Activated naive CD8-positive, alpha-beta T cell treated with anti-CD3 and anti-CD28 coated beads for 36 hours (primary cell): ENCODE data around the gene LIMA1. TPM values are rescaled to one million over a fixed set of nuclear protein-coding genes. Genes with fewer than 3 reads are reported as not detected.
"Not testable (repeated sequence)": the region's sequence is repeated elsewhere in the genome, so short reads cannot be mapped to it uniquely, and the experiment has no call there.

ENCODE experiments used
- DNase-seq: peaks from one replicate; pipeline ENCODE4 v3.0.0; 2021
- H3K27ac Mint-ChIP-seq: one replicate; pipeline ENCODE4 v1.8.0; 2022; ENCODE audit warnings: mild to moderate bottlenecking, moderate library complexity, mixed read lengths
- H3K27me3 Mint-ChIP-seq: one replicate; pipeline ENCODE4 v1.8.0; 2022; ENCODE audit warnings: mild to moderate bottlenecking, mixed read lengths
- H3K36me3 Mint-ChIP-seq: one replicate; pipeline ENCODE4 v1.8.0; 2021; ENCODE audit warnings: mild to moderate bottlenecking, mixed read lengths
- H3K4me1 Mint-ChIP-seq: one replicate; pipeline ENCODE4 v1.8.0; 2021; ENCODE audit warnings: mixed read lengths
- H3K4me3 Mint-ChIP-seq: one replicate; pipeline ENCODE4 v1.8.0; 2022; ENCODE audit warnings: mild to moderate bottlenecking, moderate library complexity, mixed read lengths
- H3K9me3 Mint-ChIP-seq: one replicate; pipeline ENCODE4 v1.8.0; 2022; ENCODE audit warnings: mixed read lengths
- total RNA-seq, 2 experiments: library from RNA; stranded (reverse); gene quantifications; one replicate each; pipeline ENCODE4 v1.2.3, GENCODE V29; 2021

Gene LIMA1
- total RNA-seq, 2 experiments from 2014 or later, result 27.8 to 28.1 TPM

DNA sequence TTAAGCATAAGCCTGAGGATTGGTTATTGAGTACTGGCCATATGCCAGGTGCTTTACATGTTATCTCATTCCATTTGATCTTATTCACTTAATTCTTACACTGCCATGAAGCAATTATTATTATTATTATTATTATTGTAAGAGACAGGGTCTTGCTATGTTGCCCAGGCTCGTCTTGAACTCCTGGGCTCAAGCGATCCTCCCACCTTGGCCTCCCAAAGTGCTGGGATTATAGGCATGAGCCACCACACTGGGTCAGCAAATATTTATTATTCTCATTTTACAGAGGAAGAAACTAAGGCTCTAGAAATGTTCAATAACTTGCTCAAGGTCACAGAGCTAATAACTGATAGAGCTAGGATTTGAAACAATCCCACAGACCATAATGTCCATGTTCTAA, 14.8 kb downstream of the LIMA1 start:
- no peaks in the 10 kb centered on the region for H3K27me3 Mint-ChIP-seq
- no peak for DNase-seq
- no peaks in the 10 kb centered on the region for H3K36me3 Mint-ChIP-seq
- no peak overlapping the region for H3K4me3 Mint-ChIP-seq
- no peaks in the 10 kb centered on the region for H3K4me1 Mint-ChIP-seq
- H3K27ac Mint-ChIP-seq, result no peak overlapping the region
- no peaks in the 10 kb centered on the region for H3K9me3 Mint-ChIP-seq

DNA sequence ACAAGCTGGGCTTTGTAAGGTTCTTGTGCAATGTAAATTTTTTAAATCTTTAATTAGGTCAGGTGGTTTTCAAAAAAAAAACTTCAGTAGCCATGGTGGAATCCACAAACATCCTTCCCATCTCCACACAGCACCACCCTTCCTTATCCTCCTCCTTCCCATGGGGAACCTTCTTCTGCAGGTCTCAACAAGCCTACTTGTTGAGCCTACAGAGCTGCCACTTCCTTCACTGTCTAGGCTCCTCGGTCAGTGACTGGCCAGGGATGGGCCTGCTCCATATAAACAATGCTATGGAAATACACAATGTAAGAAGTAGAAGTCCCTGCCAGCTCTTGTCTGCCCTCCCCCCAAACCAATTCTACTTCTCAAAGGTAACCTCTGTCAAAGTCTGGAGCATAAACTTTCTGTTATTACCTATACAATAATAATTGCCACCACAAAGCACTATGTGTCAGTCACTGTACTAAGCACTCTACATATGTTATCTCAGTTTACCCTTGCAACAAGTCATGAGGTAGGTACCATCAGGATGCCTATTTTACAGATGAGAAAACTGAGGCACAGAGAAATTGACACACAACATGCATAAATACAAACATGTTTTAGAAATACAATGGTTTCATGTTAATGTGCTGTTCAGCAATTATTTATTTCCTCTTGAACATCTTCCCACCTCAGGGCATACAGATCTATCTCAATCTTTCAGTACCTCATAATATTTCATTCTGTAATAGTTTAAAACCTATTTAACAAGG, 17.4 kb downstream of the LIMA1 start:
- Mint-ChIP-seq H3K4me1 (no peaks in the 10 kb centered on the region), H3K36me3 (no peaks in the 10 kb centered on the region), H3K27ac (no peak overlapping the region), H3K27me3 (no peaks in the 10 kb centered on the region), H3K9me3 (no peaks in the 10 kb centered on the region), H3K4me3 (no peak overlapping the region)
- no peak for DNase-seq

DNA sequence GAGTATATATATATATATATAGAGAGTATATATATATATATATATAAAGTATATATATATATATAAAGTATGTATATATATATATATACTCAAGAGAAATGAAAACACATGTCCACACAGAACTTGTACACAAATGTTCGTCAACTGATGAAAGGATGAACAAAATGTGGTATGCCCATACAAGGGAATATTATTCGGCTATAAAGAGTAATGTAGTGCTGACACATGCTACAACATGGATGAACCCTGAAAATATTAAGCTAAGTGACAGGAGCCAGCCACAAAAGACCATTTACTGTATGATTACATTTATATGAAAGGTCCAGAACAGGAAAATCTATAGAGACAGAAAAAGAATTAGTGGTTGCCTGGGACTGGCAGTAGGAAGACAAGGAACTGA, 19.5 kb downstream of the LIMA1 start:
- Mint-ChIP-seq H3K4me3 (no peak overlapping the region), H3K9me3 (no peaks in the 10 kb centered on the region), H3K36me3 (no peaks in the 10 kb centered on the region), H3K27me3 (no peaks in the 10 kb centered on the region), H3K27ac (no peak overlapping the region), H3K4me1 (no peaks in the 10 kb centered on the region)
- DNase-seq, result no peak

DNA sequence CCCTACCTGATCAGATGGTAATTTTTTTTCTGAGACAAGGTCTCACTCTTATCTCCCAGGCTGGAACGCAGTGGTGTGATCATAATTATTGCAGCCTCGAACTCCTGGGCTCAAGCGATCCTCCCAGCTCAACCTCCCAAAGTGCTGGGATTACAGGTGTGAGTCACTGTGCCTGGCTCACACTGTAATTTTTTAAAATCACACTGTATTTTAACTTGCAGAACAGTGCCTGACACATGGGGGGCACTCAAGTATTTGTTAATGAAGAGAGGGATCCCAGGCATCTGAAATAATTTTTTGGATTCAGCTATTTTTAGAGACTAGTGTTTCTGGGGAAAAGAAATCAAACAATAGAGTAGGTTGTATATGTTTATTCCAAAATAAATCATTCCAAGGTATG, 21.7 kb downstream of the LIMA1 start:
- no peak overlapping the region for H3K27ac Mint-ChIP-seq
- no peak overlapping the region for H3K4me3 Mint-ChIP-seq
- H3K36me3 Mint-ChIP-seq, result no peaks in the 10 kb centered on the region
- no peaks in the 10 kb centered on the region for H3K4me1 Mint-ChIP-seq
- no peak for DNase-seq
- H3K27me3 Mint-ChIP-seq, result no peaks in the 10 kb centered on the region
- H3K9me3 Mint-ChIP-seq, result no peaks in the 10 kb centered on the region

DNA sequence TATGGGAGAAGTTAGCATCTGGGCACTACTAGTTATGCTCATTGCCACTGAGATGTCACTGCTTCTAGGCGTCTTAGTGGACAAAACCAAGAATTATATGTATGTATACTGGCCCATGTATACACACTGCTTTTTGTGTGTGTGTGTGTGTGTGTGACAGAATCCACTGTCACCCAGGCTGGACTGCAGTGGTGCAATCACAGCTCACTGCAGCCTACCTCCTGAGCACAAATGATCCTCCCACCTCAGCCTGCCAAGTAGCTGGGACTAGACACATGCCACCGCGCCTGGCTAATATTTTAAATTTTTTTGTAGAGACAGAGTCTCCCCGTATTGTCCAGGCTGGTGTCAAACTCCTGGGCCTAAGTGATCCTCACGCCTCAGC, 25.2 kb downstream of the LIMA1 start:
- Mint-ChIP-seq H3K27me3 (no peaks in the 10 kb centered on the region), H3K4me3 (no peak overlapping the region), H3K4me1 (peaks cover 9% of the 10 kb centered on the region), H3K36me3 (no peaks in the 10 kb centered on the region), H3K9me3 (no peaks in the 10 kb centered on the region), H3K27ac (no peak overlapping the region)
- DNase-seq, result no peak

DNA sequence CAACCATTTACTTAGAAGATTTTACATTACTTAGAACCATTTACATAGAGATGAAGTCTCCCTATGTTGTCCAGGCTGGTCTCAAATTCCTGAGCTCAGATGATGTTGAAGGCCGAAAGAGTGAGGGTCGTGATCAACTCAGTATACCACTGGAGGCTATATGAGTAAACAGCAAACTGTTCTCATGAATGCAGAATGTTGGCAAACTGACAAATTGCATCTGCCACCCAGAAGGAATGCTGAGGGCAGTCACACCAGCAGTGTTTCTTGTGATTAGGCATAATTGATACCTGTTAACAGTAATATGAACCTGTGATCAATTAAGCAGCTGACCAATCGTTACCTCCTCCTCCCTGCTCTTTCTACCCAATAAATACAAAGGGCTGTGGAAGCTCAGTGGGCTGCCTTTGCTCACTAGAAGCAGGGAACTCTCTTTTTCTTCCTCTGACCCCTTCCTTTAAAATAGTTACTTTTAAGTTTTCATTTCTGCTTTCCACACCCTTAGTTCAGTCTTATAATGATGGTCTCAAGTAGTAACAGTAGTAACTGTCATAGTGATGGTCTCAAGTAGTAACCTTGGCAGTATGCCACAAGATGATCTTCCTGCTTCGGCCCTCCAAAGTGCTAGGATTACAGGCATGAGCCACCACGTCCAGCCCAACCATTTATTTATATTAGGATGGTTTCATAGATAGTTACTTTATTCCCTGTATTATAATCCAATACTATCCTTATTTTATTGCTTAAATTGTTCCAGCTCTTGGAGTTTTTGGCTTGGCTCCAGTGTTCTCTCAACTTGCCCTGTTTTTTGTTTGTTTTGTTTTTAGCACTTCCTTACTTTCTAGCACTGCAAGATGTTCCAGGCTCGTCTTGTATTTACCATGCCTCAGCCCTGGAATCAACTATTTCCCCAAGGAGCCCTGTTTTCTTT, 25.8 kb downstream of the LIMA1 start:
- H3K36me3 Mint-ChIP-seq, result no peaks in the 10 kb centered on the region
- H3K4me1 Mint-ChIP-seq, result peaks cover 12% of the 10 kb centered on the region
- DNase-seq, result no peak
- H3K27ac Mint-ChIP-seq, result no peak overlapping the region
- no peak overlapping the region for H3K4me3 Mint-ChIP-seq
- H3K27me3 Mint-ChIP-seq, result no peaks in the 10 kb centered on the region
- H3K9me3 Mint-ChIP-seq, result no peaks in the 10 kb centered on the region

DNA sequence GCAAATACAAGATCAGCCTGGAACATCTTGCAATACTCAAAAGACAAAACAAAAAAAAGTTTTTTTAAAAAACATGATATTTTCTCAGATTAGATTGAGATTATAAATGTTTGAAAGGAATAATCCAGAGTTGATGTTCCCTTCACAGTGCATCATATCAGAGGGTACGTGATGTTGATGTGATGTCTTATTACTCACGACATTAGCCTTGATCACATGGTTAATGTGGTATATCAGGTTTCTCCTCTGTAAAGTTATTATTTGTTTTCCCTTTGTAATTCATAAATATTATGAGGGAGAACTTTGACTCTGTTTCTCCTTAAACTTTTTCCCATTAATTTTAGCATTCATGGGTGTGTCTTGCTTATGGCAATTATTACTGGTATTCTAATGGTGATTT, 26.6 kb downstream of the LIMA1 start:
- no peak overlapping the region for H3K4me3 Mint-ChIP-seq
- H3K4me1 Mint-ChIP-seq, result peaks cover 12% of the 10 kb centered on the region
- no peaks in the 10 kb centered on the region for H3K27me3 Mint-ChIP-seq
- no peak overlapping the region for H3K27ac Mint-ChIP-seq
- H3K36me3 Mint-ChIP-seq, result no peaks in the 10 kb centered on the region
- H3K9me3 Mint-ChIP-seq, result no peaks in the 10 kb centered on the region
- DNase-seq, result no peak

DNA sequence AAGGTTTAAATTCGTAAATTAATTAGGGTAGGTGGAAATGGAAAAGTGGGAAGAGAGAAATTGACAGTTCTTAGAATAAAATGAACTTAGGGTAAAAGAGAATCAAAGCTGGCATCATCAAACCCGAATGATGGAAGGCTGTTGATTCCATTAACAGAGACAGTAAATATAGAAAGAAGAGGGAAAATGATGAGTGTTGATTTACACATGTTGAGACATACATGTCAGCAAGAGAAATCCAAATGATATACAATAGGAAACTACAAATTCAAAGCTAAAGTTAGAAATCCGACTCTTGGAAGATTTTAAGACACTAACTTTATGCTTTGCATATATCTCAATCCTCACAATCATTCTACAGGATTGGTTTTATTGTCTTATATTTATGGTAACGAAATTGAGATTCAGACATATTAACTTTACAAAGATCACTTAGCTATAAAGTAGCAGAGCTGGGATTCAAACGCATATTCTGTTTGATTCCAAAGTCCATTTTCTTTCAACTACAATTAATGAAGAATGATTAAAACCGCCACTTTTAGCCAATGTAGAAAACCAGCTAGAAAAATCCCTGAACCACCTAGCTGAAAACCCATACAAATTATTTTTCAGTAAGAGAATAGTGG, 30.2 kb downstream of the LIMA1 start:
- peaks cover 3% of the 10 kb centered on the region for H3K36me3 Mint-ChIP-seq

DNA sequence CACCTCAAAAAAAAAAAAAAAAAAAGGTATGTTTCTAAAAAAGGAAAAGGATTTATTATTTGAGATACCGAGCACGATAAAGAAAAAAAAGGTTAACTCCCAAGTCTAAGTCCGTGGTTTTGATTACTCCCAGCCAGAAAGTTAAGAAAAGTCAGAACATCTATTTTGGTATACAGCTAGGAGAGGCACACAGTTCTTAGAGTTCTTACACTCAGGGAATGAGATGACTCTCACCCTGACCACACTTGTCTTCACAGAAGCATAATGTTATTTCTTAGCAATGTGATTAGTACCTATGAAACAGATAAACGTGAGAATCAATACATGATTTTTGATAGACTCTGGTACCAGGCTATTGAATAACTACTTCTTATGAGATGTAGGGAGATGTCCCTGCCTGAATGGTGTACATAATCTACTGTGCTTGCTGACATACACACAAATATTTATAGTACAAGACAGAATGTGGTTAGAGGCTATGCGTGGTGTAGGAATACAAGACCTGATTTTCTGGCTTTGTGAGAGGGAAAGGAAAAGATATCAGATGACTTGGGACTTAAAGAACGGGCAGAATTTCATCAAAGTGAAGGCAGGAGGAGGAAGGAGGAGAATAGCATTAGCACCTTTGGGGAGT, 31.6 kb downstream of the LIMA1 start:
- H3K4me1 Mint-ChIP-seq, result peaks cover 22% of the 10 kb centered on the region
- H3K36me3 Mint-ChIP-seq, result peaks cover 3% of the 10 kb centered on the region
- H3K9me3 Mint-ChIP-seq, result no peaks in the 10 kb centered on the region
- DNase-seq, result no peak
- no peaks in the 10 kb centered on the region for H3K27me3 Mint-ChIP-seq
- H3K27ac Mint-ChIP-seq, result no peak overlapping the region
- H3K4me3 Mint-ChIP-seq, result no peak overlapping the region

More for the DNA sequence above, 30.2 kb downstream of the LIMA1 start:
- Mint-ChIP-seq H3K9me3 (no peaks in the 10 kb centered on the region), H3K27me3 (no peaks in the 10 kb centered on the region), H3K4me1 (peaks cover 20% of the 10 kb centered on the region), H3K4me3 (no peak overlapping the region), H3K27ac (no peak overlapping the region)
- no peak for DNase-seq

DNA sequence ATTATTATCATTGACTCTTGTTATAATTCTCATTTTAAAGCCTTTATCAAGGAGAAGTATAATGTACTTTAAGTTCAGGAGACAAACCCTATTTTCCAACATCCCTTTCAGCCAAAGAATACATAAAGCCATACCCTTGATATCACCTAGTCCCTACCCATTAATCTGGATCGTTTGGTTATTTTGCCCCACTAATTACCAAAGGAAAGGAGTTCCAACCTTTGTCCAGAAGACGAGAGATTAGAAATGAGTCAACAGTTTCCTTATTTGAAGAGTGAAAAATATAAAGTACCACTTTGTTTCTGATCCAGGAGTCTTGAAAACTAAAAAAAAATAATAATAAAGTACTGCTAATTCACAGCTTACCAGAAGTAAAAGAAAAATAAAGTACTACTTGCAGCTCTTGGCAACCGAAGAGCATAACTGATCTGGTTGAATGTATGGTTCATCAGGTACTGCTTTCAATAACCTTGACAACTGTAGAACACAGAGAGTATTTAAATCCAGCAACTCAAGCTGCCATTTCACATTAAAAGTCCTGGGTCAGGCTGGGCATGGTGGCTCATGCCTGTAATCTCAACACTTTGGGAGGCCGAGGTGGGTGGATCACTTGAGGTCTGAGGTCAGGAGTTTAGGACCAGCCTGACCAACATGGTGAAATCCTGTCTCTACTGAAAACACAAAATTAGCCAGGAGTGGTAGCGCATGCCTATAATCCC, 33.7 kb downstream of the LIMA1 start:
- H3K36me3 Mint-ChIP-seq, result peaks cover 3% of the 10 kb centered on the region
- H3K27me3 Mint-ChIP-seq, result no peaks in the 10 kb centered on the region
- no peak overlapping the region for H3K27ac Mint-ChIP-seq
- DNase-seq, result no peak
- H3K4me3 Mint-ChIP-seq, result no peak overlapping the region
- H3K9me3 Mint-ChIP-seq, result no peaks in the 10 kb centered on the region
- H3K4me1 Mint-ChIP-seq, result peaks cover 27% of the 10 kb centered on the region

DNA sequence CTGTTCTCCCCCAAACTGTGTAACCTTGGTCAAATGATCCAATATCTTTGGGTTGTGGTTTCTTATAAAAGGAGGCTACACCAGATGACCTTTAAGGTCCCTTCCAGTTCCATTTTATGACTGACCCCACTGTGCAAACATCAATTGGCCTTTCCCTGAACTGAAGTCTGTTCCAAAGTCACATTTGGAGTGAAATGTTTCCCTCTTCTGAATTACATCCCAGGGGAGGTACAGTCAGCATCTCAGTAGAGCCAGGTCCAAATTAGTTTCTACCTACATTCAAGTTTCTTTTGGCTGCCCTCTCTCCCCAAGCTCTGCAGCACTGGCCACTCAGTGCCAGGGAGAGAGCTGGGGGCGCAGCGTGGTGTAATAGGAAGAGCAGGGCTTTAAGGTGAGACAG, 34.4 kb downstream of the LIMA1 start:
- Mint-ChIP-seq H3K9me3 (no peaks in the 10 kb centered on the region), H3K4me3 (no peak overlapping the region), H3K27me3 (no peaks in the 10 kb centered on the region), H3K36me3 (peaks cover 3% of the 10 kb centered on the region), H3K4me1 (peaks cover 23% of the 10 kb centered on the region), H3K27ac (no peak overlapping the region)
- DNase-seq, result no peak

DNA sequence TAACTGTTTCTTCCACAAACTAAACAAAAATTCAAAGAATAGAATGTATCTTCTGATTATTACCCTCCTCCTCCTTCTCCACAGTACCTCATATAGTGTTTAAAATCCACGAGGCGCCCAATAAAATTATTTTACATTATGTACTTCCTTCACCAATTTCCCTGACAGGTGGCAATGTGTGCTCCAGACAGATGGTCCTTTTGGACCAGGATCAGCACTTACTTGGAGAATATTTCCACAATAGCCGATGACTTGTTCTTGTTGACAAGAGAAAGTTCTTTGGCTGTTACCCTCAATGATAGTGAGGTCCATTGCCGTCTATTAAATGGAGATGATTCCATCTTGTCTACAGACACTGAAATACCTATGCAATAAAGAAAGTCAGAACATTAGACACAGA, 34.9 kb downstream of the LIMA1 start:
- no peak for DNase-seq
- Mint-ChIP-seq H3K36me3 (peaks cover 3% of the 10 kb centered on the region), H3K27me3 (no peaks in the 10 kb centered on the region), H3K4me1 (peaks cover 18% of the 10 kb centered on the region), H3K27ac (no peak overlapping the region), H3K4me3 (no peak overlapping the region), H3K9me3 (no peaks in the 10 kb centered on the region)

DNA sequence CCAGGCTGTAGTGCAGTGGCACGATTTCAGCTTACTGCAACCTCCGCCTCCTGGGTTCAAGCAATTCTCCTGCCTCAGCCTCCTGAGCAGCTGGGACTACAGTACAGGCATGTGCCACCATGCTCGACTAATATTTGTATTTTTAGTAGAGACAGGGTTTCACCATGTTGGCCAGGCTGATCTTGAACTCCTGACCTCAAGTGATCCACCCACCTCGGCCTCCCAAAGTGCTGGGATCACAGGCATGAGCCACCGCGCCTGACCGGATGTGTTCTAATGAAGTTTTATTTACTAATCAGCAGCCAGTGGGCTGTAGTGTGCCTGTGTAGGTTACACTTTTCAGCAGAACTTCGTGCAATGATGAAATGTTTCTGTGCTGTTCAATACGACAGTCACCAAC, 35.7 kb downstream of the LIMA1 start:
- H3K4me3 Mint-ChIP-seq, H3K9me3 Mint-ChIP-seq, H3K27me3 Mint-ChIP-seq, H3K36me3 Mint-ChIP-seq, H3K27ac Mint-ChIP-seq, DNase-seq: not testable (repeated sequence)
- H3K4me1 Mint-ChIP-seq, result peaks cover 15% of the 10 kb centered on the region

DNA sequence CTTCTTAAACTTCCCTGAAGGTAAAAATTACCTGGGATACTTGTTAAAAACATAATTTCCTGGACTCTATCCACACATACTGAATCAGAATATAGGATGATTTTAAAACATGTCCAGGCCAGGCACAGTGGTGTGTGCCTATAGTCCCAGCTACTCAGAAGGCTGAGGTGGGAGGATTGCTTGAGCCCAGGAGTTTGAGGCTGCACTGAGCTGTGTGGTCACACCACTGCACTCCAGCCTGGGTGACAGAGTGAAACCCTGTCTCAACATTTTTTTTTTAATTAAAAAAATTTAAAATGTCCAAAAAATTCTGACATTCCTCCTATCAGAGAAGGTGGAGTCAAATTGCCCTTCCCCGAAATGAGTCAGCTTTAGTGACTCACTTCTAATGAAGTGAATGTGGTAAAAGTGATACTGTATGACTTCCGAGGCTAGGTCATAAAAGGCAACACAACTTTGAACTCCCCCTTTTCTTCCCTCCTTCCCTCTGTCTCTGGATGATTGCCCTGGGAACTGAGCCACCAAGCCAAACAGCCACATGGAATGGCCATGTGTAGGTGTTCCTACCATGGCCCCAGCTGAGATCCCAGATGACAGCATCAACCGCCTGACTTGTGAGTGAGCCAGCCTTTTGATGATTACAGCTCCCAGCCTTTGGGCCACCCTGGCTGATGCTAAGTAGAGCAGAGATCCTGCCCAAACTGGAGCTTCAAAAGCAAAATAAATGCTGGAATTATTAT, 36.3 kb downstream of the LIMA1 start:
- Mint-ChIP-seq H3K4me3 (no peak overlapping the region), H3K36me3 (peaks cover 3% of the 10 kb centered on the region), H3K9me3 (no peaks in the 10 kb centered on the region), H3K27me3 (no peaks in the 10 kb centered on the region), H3K27ac (peak overlapping the region; percentile 64), H3K4me1 (peaks cover 15% of the 10 kb centered on the region)
- peak; percentile 15 for DNase-seq
